K562 (cell line): ENCODE data around the gene TMPRSS11E. TPM values are rescaled to one million over a fixed set of nuclear protein-coding genes. Genes with fewer than 3 reads are reported as not detected.

Source experiments
- CXXC5 ChIP-seq: fragments of 250-450 bp; sonication (Bioruptor Pico); IDR thresholded peaks from 2 replicates; pipeline ENCODE4 v1.8.0; 2022; ENCODE audit warnings: inconsistent platforms, mild to moderate bottlenecking, moderate library complexity
- ETV1 ChIP-seq: fragments of 450-650 bp; conservative IDR thresholded peaks from 2 replicates; pipeline ENCODE4 v1.6.1; 2016; ENCODE audit warnings: missing genetic modification characterization, control low read depth, low read depth, missing compliant biosample characterization
- MYC ChIP-seq, 2 experiments: fragments of 250-450 bp in 1 of 2; sonication (Bioruptor Pico) in 1 of 2; IDR thresholded peaks; 2 replicates each; pipeline versions ENCODE4 v1.5.1 to v1.6.1; 2012 to 2021; ENCODE audit warnings: low read depth in 2 of 2, borderline replicate concordance in 1 of 2, improper control_type of control experiment in 1 of 2, low read length in 1 of 2, mild to moderate bottlenecking in 1 of 2, moderate library complexity in 1 of 2
- ZNF124 ChIP-seq: sonication (generic); formaldehyde crosslinking; IDR thresholded peaks from 2 replicates; pipeline ENCODE4 v1.8.1; 2022; ENCODE audit warnings: missing genetic modification reagents
- ZNF140 ChIP-seq: fragments of 250-450 bp; sonication (Bioruptor Pico); IDR thresholded peaks from 2 replicates; pipeline ENCODE4 v1.8.0; 2021; ENCODE audit warnings: moderate library complexity, mild to moderate bottlenecking, inconsistent platforms
- polyA plus RNA-seq, 8 experiments: library from polyadenylated mRNA; depleted of rRNA in 4 of 8; stranded (reverse) in 5 of 8; unstranded in 3 of 8; fragments of >200 nt; fragmentation: Nextera tagmentation in 2 of 8; fragmentation: Illumina TruSeq in 1 of 8; extraction: Ambion mirVana in 2 of 8; extraction: Trizol in 1 of 8; gene quantifications; 2 replicates each; pipeline versions ENCODE4 v1.2.1 to v1.2.3, GENCODE V29; 2011 to 2014; ENCODE audit warnings: inconsistent platforms in 1 of 8, missing spikeins in 1 of 8
- total RNA-seq, 7 experiments: library from RNA; depleted of rRNA in 6 of 7; stranded (reverse); fragments of >200 nt in 6 of 7; fragmentation: Illumina TruSeq in 2 of 7; extraction: Trizol in 2 of 7; gene quantifications; 2 replicates each; pipeline versions ENCODE4 v1.2.1 to v1.2.3, GENCODE V29; 2011 to 2021; ENCODE audit warnings: low replicate concordance in 1 of 7
- TF ChIP-seq, protein P1 (sequence below): fragments of 250-450 bp; sonication (Bioruptor Pico); IDR thresholded peaks from 2 replicates; pipeline ENCODE4 v1.4.0; 2020; ENCODE audit warnings: mild to moderate bottlenecking, moderate library complexity
- TF ChIP-seq, protein P2 (sequence below): fragments of 250-450 bp; sonication (Bioruptor Pico); IDR thresholded peaks from 2 replicates; pipeline ENCODE4 v1.4.0; 2020
- TF ChIP-seq, protein P3 (sequence below): fragments of 250-450 bp; sonication (Bioruptor Pico); IDR thresholded peaks from 2 replicates; pipeline ENCODE4 v1.4.0; 2020; ENCODE audit warnings: mild to moderate bottlenecking, moderate library complexity, borderline replicate concordance

Gene TMPRSS11E
- total and polyA plus RNA-seq, 9 of the 15 experiments (the other 6 are each of a cell fraction or from before 2014, with no cell fraction given), result not detected

DNA sequence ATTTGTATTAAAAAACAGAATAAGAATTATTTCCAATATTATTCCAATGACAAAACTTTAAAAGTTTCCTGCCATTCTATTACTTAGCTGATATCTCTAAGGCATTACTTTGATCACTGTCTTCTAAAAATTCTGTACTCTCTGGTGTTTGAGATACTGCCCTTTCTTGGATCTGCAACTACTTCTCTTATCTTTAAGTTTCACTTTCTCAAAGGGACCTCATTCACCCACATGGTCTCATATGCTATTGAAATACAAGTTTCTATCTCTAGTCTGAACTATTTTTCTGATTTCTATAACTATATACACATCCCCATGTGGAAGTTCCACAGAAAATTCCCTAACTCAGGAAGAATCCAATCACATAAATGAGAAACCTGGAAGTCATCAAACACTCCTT lies 22.2 kb downstream of the TMPRSS11E start (continued):
- TF ChIP-seq, protein P1, sequence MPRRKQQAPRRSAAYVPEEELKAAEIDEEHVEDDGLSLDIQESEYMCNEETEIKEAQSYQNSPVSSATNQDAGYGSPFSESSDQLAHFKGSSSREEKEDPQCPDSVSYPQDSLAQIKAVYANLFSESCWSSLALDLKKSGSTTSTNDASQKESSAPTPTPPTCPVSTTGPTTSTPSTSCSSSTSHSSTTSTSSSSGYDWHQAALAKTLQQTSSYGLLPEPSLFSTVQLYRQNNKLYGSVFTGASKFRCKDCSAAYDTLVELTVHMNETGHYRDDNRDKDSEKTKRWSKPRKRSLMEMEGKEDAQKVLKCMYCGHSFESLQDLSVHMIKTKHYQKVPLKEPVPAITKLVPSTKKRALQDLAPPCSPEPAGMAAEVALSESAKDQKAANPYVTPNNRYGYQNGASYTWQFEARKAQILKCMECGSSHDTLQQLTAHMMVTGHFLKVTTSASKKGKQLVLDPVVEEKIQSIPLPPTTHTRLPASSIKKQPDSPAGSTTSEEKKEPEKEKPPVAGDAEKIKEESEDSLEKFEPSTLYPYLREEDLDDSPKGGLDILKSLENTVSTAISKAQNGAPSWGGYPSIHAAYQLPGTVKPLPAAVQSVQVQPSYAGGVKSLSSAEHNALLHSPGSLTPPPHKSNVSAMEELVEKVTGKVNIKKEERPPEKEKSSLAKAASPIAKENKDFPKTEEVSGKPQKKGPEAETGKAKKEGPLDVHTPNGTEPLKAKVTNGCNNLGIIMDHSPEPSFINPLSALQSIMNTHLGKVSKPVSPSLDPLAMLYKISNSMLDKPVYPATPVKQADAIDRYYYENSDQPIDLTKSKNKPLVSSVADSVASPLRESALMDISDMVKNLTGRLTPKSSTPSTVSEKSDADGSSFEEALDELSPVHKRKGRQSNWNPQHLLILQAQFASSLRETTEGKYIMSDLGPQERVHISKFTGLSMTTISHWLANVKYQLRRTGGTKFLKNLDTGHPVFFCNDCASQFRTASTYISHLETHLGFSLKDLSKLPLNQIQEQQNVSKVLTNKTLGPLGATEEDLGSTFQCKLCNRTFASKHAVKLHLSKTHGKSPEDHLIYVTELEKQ (CRISPR knock-in tag), result no peak
- no peak for TF ChIP-seq ZNF140 (CRISPR knock-in tag)
- no peak for TF ChIP-seq CXXC5
- TF ChIP-seq ETV1 (tag), result no peak
- no peak for TF ChIP-seq ZNF124 (CRISPR knock-in tag)
- no peak for TF ChIP-seq MYC (IDR thresholded peaks at IDR 0.05; ENCODE audit: low read depth, low read length)
- no peak for TF ChIP-seq MYC (CRISPR knock-in tag; IDR thresholded peaks at IDR 0.05; ENCODE audit: borderline replicate concordance, low read depth)
- TF ChIP-seq, protein P2, sequence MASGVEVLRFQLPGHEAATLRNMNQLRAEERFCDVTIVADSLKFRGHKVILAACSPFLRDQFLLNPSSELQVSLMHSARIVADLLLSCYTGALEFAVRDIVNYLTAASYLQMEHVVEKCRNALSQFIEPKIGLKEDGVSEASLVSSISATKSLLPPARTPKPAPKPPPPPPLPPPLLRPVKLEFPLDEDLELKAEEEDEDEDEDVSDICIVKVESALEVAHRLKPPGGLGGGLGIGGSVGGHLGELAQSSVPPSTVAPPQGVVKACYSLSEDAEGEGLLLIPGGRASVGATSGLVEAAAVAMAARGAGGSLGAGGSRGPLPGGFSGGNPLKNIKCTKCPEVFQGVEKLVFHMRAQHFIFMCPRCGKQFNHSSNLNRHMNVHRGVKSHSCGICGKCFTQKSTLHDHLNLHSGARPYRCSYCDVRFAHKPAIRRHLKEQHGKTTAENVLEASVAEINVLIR (CRISPR knock-in tag), result no peak
- TF ChIP-seq, protein P3, sequence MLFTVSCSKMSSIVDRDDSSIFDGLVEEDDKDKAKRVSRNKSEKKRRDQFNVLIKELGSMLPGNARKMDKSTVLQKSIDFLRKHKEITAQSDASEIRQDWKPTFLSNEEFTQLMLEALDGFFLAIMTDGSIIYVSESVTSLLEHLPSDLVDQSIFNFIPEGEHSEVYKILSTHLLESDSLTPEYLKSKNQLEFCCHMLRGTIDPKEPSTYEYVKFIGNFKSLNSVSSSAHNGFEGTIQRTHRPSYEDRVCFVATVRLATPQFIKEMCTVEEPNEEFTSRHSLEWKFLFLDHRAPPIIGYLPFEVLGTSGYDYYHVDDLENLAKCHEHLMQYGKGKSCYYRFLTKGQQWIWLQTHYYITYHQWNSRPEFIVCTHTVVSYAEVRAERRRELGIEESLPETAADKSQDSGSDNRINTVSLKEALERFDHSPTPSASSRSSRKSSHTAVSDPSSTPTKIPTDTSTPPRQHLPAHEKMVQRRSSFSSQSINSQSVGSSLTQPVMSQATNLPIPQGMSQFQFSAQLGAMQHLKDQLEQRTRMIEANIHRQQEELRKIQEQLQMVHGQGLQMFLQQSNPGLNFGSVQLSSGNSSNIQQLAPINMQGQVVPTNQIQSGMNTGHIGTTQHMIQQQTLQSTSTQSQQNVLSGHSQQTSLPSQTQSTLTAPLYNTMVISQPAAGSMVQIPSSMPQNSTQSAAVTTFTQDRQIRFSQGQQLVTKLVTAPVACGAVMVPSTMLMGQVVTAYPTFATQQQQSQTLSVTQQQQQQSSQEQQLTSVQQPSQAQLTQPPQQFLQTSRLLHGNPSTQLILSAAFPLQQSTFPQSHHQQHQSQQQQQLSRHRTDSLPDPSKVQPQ (CRISPR knock-in tag), result no peak
